ENCODE measurements around the gene FIGLA.

The FIGLA gene

DNA sequence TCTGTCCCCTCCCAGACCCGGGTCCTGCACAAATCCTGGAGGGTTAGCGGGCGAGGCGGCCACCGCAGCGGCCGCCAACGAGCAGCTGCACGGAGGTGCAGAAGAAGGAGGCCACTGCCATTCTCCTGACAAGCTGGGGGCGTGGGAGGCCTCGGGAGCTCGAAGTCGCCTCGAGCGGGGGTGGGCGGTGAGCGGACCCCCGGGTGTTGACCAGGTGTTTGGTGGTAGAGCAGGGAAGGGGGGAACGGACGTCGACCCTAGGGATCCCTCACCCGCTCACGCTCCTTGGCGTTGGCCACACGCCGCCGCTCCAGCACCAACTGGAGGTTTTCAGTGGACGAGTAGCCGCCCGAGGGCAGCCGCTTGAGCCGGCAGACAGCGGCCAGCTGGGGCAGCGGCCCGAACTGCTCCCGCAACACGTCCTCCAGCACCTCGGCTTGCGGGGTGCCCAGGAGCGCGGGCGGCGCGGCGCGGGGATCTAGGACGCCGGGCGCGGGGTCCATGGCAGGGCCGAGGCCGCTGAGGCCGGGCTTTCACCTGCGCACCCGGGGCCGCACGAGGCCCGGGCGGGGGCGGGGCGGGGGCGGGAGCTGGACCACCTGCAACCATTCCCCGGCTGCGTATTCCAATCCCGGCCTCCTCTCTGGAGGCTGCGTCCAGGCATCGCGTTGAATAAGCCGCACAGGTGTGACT lies at the start of gene FIGLA:
TSS of gene FIGLA (minus strand) at position 508 of the 693 bp plus-strand sequence. CDS start at position 503, 5 bp downstream.
- TF ChIP-seq, protein P1, sequence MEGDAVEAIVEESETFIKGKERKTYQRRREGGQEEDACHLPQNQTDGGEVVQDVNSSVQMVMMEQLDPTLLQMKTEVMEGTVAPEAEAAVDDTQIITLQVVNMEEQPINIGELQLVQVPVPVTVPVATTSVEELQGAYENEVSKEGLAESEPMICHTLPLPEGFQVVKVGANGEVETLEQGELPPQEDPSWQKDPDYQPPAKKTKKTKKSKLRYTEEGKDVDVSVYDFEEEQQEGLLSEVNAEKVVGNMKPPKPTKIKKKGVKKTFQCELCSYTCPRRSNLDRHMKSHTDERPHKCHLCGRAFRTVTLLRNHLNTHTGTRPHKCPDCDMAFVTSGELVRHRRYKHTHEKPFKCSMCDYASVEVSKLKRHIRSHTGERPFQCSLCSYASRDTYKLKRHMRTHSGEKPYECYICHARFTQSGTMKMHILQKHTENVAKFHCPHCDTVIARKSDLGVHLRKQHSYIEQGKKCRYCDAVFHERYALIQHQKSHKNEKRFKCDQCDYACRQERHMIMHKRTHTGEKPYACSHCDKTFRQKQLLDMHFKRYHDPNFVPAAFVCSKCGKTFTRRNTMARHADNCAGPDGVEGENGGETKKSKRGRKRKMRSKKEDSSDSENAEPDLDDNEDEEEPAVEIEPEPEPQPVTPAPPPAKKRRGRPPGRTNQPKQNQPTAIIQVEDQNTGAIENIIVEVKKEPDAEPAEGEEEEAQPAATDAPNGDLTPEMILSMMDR (IDR thresholded peaks at IDR 0.05) = no peak
- H3K27ac ChIP-seq = no peak within 1 kb of the TSS
- no peaks in the 10 kb centered on the region for H3K27me3 ChIP-seq (ENCODE audit: control insufficient read depth, insufficient read depth, low read length)
- H2AFZ ChIP-seq = peak within 1 kb of the TSS; percentile 54
- no peaks in the 10 kb centered on the region for H3K79me2 ChIP-seq
- no peaks in the 10 kb centered on the region for H3K4me1 ChIP-seq
- H3K9ac ChIP-seq = no peak within 1 kb of the TSS
- H3K36me3 ChIP-seq (ENCODE audit: control insufficient read depth, insufficient read depth, low read length) = no peaks in the 10 kb centered on the region
- H3K4me2 ChIP-seq (ENCODE audit: low read length) = peak within 1 kb of the TSS; percentile 58
- H3K4me3 ChIP-seq (ENCODE audit: low read depth, low read length) = peak within 1 kb of the TSS; percentile 33
- no peaks in the 10 kb centered on the region for H3K9me3 ChIP-seq (ENCODE audit: control insufficient read depth, low read length)

DNA sequence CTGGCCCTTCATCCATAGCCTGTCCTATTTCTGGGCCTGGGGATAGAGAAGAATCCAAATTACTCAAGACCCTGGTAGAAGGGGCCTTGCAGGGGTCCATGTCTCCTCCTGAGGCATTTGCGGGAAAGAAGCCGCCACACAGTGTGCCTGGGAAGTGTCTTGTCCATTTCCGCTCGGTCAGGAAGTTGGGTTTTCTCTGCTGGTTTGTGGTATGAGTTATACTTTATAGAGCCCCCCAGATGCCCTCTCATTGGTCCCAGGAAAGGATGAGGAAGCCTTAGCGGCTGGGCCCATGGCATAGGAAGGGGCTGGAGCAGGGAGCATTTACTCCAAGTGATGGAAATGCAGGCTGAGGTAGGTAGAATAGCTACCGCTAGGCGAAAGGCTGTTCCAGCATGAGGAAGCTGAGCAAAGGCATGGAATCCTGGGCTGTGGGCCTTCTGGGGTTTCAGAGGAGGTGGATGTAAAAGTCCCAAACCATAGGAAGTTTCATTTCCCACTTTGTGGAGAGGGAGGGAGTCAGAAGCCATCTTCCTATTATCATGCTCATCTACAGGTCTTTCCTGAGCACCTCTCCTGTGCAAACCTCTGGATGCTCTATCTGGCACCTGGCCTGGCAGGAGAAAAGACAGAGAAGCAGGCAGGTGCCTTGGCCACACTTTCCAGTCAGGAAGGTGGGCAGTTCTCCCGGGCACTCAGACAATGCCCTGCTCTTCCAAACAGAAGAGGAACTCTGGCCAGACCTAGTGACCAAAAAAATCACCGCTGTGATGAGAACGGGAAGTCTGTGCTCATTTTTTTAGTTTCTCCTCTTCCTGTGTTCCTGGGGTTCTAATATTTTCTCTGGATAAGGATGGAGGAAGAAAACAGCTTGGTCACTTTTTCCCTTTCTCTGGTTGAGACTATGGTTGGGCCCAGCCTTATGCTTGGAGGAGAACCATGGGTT lies 47.8 kb upstream of the FIGLA start:
- TF ChIP-seq, protein P1 (IDR thresholded peaks at IDR 0.05) = no peak
- H3K4me3 ChIP-seq (ENCODE audit: low read depth, low read length) = no peak overlapping the region
- H3K27ac ChIP-seq = no peak overlapping the region
- no peaks in the 10 kb centered on the region for H3K9me3 ChIP-seq (ENCODE audit: control insufficient read depth, low read length)
- no peaks in the 10 kb centered on the region for H3K4me1 ChIP-seq
- H3K27me3 ChIP-seq (ENCODE audit: control insufficient read depth, insufficient read depth, low read length) = no peaks in the 10 kb centered on the region
- no peak overlapping the region for H2AFZ ChIP-seq
- H3K36me3 ChIP-seq (ENCODE audit: control insufficient read depth, insufficient read depth, low read length) = no peaks in the 10 kb centered on the region
- H3K4me2 ChIP-seq (ENCODE audit: low read length) = no peak overlapping the region
- no peaks in the 10 kb centered on the region for H3K79me2 ChIP-seq
- H3K9ac ChIP-seq = no peak overlapping the region

DNA sequence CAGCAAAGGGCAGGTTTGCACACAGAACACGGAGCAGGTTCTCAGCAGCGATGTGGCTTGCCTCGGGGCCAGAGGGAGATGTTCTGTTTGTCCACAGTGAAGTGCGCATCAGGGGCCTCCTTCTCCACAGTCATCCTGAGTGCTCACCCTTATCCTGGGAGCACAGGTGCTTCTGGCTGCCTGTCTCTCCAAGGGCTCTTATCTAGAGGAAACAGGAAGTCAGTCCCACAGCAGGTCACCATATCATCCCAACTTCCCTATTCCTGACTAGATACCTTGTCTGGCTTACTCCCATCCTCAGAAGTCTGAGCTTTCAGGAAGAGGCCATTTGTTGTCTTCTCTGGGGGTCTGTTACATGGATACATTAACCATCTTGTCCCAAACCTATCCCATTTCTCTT lies 45.2 kb upstream of the FIGLA start, which contains the start of gene CD207:
TSS of gene CD207 (minus strand) at position 174 of the 400 bp plus-strand sequence. CDS start at position 134, 40 bp downstream.
- Histone ChIP-seq H3K27ac (no peak within 1 kb of the TSS), H3K4me2 (ENCODE audit: low read length) (no peak within 1 kb of the TSS), H2AFZ (no peak within 1 kb of the TSS), H3K4me3 (ENCODE audit: low read depth, low read length) (no peak within 1 kb of the TSS), H3K9me3 (ENCODE audit: control insufficient read depth, low read length) (no peaks in the 10 kb centered on the region), H3K36me3 (ENCODE audit: control insufficient read depth, insufficient read depth, low read length) (no peaks in the 10 kb centered on the region), H3K79me2 (no peaks in the 10 kb centered on the region), H3K4me1 (no peaks in the 10 kb centered on the region), H3K9ac (no peak within 1 kb of the TSS), H3K27me3 (ENCODE audit: control insufficient read depth, insufficient read depth, low read length) (no peaks in the 10 kb centered on the region)
- TF ChIP-seq, protein P1 (IDR thresholded peaks at IDR 0.05) = no peak

DNA sequence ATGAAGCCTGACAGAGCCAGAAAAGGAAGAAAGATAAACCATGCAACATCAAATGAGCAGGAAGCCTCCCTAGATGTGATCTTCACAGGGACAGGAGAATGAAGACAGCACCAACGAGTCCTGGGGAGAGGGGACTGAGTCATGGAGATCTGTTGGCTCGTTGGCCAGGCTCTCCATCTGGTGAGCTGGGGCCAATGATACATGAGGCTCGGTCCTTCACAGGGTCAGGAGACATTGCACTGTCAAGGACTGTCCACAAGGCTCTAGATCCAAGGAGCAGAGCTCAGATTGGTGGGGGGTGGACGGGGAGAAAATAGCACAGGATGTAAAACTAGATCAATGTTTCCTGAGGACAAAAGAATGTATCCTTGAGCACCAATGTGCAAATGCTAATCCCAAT lies 44.4 kb upstream of the FIGLA start:
- H3K27ac ChIP-seq = no peak overlapping the region
- no peak overlapping the region for H3K4me2 ChIP-seq (ENCODE audit: low read length)
- H3K79me2 ChIP-seq = no peaks in the 10 kb centered on the region
- TF ChIP-seq, protein P1 (IDR thresholded peaks at IDR 0.05) = no peak
- no peaks in the 10 kb centered on the region for H3K27me3 ChIP-seq (ENCODE audit: control insufficient read depth, insufficient read depth, low read length)
- H3K9me3 ChIP-seq (ENCODE audit: control insufficient read depth, low read length) = no peaks in the 10 kb centered on the region
- no peak overlapping the region for H3K4me3 ChIP-seq (ENCODE audit: low read depth, low read length)
- H2AFZ ChIP-seq = no peak overlapping the region
- no peaks in the 10 kb centered on the region for H3K36me3 ChIP-seq (ENCODE audit: control insufficient read depth, insufficient read depth, low read length)
- H3K4me1 ChIP-seq = no peaks in the 10 kb centered on the region
- no peak overlapping the region for H3K9ac ChIP-seq

Measured in parathyroid adenoma (tissue), 2 donors.